Stimulated activated CD4-positive, alpha-beta T cell treated with anti-CD3 and anti-CD28 coated beads, Interleukin-15, amount 100 ng/mL, for 48 hours (primary cell): ENCODE data around the gene KLHL8.

Experiments used
- DNase-seq, 2 donors: peaks; one replicate each; pipeline ENCODE4 v3.0.0-alpha.2; 2020; ENCODE audit warnings: low read depth in 2 of 2

The KLHL8 gene

DNA sequence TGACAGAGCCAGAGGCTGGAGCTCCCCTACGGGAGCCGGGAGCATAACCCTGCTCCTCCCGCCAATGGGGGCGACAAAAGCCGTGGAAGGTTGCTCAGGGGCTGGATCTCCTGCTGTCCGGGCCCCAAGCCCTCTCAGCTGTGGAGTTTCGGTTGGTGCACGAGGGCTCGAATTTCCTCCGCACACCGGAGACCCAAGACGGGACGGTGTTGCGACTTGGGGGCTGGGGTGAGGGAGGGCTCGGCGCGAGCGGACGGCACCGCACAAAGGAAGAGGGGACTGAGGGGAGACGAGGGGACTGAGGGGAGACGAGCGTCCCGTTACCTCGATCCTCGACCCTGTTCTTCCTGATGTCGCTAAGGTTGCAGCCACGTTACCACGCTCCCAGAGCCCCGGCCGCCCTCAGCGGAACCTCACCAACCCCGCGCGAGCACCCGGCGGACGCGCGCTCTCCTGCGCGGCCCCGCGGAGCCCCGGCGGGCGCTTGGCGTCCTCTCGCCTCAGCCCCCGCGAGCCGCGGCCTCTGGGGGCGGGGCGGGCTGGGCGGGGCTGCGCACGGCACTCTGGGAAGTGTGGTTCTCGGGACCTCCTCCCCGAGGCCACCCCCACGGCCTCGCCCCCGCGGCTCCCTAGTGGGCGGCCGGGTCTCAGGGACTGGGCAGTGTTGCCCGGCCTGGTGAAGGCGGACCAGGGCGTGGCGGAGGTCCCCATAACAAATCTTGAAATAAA, at the start of gene KLHL8:
TSS of gene KLHL8 (minus strand) at position 525 of the 729 bp plus-strand sequence. CDS start 25,079 bp downstream, outside the sequence.
- peak; percentile 67 to 82 for DNase-seq

DNA sequence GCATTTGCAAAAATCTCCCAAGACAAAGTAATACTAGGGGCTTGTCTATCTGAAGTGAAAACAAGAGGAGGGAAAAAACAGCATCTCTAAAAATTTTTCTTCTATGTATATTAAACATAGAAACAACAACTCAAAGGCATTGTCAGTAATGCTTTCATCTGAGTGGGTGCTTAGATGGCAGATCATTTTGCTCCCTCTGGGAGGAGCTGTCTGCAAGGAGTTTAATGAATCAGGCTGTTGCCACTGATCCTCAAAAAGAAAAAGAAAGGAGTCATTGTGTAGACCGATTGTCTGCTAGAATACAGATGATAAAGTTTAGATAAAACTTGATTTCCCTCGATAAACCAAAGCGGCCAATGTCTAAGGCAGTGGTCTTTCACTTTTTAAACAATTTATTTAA, 49.7 kb upstream of the KLHL8 start:
- DNase-seq = no peak

DNA sequence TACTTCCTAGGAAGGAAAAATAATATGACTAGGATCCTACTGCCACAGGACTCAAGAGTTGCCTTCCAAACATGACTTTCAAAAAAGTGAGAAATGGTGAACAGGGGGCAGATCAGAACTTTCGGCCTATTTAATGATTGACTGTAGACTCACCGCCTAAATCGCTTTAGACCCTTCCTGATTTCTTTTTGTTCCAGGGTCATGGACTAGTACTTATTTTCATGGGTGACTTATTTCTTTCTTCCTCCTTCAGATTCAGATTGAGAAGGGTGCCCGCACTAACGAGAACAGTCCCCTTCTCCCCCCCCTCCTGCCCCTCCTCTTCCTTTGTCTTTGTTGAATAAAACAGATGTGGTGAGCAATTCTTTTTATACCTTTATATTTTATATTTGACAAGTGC, 48.0 kb upstream of the KLHL8 start:
- DNase-seq = no peak

DNA sequence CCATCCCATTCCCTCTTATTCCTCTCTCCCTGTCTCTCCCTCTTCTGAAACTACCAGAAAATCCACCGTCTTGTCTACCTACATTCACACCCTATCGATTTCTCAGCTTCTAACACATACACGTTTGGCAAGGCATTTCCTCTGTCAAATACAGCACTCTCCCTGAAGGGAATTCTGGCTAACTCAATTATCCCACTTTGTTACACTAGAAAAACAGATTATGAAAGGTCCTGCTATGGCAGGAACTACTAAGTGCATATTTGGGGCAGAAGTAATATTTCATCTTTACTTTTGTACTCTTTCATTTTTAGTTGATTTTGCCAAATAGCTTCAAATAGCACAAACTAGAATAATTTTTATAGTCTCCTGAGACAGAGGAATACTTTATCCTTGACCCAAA, 46.6 kb upstream of the KLHL8 start:
- DNase-seq = no peak

DNA sequence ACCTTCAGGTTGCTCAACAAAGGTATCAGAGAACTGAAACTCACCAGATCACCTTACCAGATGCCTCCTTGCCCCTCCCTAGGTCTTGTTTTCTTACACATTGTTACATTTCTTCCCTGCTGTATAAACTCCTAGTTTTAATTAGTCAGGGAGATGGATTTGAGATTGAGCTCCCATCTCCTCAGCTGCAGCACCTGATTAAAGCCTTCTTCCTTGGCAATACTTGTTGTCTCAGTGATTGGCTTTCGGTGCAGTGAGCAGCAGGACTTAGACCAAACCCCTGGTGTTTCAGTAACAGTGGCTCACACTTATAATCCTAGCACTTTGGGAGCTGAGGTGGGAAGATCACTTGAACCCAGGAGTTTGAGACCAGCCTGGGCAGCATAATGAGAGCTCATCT, 42.5 kb upstream of the KLHL8 start:
- no peak for DNase-seq

DNA sequence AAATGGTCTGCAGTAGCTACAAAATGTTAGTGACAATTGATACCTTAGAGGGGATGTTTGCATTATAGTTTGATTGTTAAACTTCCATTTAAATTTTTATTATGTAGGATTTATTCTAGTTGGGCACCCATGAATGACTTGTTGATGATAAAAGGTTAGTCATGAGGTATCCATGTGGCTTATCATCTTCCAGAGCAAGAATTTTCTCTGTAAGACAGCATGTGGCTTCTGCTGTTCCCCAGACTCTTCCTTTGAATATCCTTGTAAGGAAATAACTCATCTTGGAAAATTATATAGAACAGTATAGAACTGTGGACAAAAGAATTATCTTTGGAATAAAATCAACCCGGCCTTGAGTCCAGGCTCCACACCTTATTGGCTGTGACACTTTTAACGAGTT, 40.1 kb upstream of the KLHL8 start:
- no peak for DNase-seq

DNA sequence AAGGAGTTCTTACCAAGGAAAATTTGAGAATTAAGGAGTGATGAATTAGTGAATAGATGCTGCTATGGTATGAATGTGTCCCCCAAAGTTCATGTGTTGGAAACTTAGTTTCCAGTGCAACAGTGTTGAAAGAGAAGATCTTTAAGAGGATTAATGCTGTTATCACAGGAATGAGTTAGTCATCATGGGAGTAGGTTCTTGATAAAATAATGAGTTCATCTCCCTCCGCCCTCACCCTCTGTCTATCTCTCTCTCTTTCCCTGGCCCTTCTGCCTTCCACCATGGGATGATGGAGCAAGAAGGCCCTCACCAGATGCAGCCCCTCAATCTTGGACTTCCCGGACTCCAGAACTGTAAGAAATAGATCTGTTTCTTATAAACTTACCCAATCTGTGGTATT, 38.3 kb upstream of the KLHL8 start:
- DNase-seq = no peak

DNA sequence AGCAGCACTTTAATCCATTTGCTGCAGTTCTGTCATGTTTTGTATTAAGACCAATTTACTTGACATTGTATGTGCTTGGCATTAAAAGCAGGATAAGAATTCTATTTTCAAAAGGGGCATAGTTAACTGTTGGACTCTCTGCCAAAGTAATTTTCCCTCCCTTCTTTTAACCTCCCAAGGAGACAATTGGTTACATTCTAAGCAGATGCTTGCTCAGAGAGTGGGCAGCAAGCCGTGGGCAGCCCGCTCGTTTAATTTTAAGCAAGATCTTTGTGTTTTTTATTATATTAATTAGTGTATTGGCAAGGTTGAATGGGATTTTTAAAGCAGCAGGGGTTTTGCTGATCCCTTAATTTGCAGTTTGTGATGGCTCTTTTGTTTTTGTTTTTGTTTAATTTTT, 37.1 kb upstream of the KLHL8 start:
- DNase-seq = no peak

DNA sequence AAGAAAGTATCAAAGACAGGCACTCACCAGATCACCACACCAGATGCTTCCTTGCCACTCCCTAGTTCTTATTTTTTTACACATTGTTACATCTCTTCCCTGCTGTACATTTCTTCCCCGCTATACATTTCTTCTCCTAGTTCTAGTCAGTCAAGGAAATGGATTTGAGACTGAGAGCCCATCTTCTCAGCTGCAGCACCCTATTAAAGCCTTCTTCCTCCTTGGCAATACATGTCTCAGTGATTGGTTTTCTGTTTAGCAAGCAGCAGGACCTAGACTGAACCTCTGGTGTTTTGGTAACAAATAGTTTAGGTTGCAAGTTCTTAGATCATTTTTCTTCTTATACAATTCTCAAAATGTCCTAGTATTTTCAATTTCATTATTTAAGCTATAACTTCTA, 35.3 kb upstream of the KLHL8 start:
- no peak for DNase-seq

DNA sequence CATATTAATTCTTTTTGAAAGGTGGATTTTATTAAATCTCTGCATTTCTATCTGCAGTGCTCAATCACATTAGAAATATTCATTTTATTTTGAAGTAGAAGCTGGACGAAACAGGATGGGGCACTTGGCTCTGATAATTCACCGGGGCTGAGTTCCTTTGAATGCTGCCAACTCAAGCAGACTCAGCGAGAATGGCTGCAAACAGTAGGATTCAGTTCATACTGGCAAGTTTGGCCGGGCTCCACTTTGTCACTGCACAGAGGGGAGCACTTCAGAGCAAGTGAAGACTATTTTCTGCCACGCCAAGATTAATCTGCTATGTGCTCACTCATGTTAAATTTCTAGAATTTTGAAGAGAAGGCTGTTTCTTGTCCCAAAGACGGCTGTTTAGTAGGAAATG, 30.7 kb upstream of the KLHL8 start:
- no peak for DNase-seq

DNA sequence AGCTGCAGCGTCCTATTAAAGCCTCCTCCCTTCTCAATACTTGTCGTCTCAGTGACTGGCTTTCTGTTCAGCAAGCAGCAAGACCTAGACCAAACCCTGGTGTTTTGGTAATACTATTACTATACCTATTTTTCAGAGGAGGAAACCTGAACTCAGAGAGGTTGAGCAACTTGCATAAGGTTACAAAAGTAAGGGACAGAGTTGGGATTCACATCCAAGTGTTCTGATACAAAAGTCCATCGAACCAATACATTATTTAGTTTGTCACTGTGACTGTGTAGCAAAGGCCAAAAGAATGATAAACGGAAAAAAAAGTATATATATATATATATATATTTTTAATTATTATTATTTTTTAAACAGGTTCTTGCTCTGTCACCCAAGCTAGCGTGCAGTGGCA, 29.9 kb upstream of the KLHL8 start:
- no peak for DNase-seq

DNA sequence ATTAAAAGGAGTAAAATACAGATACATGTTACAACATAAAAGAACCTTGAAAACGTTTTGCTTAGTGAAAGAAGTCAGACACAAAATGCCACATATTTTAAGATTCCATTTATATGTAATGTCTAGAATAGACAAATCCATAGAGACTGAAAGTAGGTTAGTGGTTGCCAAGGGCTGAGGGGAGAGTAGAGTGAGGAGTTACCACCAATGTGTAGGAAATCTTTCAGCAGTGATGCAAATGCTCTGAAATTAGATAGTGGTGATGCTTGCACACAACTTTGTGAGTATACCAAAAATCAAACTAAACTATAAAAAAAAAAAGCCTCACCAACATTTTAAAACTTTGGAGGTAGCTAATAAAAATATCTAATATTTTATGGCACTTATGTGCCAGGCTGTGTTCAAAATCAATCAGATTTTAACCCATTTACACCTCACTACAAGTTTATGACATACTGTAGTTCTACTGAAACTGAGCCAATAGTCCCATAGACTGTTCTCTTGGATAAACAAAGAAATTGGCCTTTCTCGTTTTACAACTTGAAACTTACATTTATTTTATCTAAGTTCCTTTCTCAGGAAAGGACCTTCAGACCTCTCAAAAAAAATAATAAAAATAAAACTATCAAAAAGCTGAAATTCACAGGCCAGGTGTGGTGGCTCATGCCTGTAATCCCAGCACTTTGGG, 29.1 kb upstream of the KLHL8 start:
- no peak for DNase-seq

DNA sequence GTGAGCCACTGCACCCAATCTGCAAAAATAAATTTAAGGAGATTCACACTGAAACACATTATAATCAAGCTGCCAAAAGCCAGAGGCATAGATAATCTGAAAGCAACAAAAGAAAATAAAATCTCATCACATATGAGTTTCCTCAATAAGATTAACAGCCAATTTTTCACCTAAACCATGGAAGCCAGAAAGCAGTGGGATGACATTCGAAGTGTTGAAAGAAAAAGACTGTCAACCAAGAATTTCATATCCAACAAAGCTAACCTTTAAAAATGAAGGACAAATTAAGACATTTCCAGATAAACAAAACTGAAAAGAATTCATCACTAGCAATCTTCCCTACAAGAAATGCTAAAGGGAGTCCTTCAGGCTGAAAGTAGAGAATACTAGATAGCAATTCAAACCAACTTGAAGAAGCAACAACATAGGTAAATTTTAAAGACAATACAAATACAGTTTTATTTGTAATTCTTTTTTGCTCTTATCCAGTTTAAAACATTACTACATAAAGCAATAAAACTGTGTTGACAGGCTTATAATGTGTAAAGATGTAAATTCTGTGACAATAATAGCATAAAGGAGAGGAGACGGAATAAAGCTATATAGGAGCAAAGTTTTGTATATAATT, 23.1 kb upstream of the KLHL8 start:
- DNase-seq = no peak

DNA sequence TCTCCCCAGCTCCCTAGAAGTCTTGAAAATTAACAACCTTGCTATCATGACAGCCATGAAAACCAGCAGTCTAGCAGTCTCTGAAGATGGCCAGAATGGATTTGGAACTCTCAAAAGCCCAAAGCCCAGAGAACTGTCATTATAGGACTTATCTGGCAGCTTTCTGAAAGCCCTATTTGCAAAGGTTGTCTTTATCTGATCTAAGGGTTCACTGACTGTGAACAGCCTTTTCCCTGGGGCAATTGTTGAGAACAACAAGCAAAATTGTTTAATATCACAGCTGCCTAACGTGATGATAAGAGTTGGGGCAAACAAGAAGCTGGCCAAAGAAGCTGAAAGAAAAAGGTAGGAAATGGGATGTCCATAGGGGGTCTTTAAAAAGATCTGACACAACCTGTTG, 20.9 kb upstream of the KLHL8 start:
- no peak for DNase-seq

DNA sequence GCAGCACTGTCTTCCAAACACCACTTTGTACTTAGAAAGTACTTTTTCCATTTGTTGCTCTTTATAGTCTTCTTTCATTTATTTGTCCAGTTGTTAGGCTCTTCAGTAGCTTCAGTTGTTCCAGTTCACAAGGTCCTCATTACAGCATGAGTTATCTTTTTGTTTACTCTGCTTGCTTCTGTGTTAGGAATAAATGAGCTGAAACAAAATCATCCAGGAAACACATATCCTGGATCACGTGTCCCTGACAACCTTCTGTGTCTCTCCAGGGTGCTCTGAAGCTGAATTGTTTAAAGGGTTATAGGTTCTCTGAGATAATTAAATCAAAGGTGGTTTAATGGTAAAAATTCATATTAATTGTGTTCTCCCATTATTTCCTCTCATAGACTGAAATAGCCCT, 19.9 kb upstream of the KLHL8 start:
- DNase-seq = no peak

DNA sequence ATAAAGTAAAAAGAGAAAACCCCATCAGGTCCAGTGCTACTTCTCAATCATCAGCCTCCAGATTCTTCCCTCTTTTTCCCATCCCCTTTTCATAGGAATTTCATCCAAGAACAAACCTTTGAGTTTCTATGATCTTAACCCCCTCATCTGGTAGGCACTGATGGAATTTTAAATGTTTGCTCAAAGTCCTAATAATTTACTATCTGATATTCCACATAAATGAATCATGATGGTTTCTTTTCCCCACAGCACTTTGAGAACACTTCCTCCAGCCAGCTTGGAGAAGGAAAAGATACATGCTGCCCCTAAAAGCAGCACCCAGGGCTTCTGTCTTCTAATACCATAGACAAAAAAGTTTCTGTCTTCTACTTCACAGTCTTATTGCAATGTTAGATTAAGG, 19.4 kb upstream of the KLHL8 start:
- DNase-seq = no peak

DNA sequence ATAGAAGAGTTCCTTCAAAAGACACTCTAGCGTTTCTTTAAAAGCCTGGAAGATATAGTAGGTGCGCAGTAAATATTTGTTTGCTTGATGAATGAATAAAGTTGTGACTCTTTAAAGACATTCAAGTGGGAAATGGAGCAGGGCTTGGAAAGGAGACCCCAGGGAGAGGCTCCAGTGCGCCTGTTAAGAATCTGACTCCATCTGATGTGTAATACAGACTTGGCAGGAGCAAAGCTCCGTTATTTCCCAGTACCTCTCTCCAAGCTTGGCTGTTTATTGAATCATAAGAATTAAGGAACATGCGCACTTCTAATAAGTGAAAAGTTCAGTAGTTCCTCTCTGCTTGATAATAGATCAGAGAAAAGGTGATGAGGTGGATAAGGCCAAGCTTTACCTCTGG, 18.8 kb upstream of the KLHL8 start:
- DNase-seq = no peak

DNA sequence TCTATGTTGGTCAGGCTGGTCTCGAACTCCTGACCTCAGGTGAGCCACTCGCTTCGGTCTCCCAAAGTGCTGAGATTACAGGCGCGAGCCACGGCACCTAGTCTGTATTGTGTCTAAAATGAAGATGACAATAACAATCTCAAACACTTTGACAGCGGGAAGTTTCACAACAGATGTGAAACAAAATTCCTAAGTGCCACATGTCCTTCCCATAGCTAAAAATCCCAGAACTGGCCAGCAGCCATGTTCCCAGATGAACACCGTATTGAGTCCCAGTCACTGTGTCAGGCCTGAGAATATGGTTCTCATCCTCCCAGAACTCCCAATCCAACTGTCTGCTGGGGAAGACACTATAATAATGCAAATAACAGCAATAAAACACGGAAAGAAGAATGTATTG, 16.4 kb upstream of the KLHL8 start:
- no peak for DNase-seq

DNA sequence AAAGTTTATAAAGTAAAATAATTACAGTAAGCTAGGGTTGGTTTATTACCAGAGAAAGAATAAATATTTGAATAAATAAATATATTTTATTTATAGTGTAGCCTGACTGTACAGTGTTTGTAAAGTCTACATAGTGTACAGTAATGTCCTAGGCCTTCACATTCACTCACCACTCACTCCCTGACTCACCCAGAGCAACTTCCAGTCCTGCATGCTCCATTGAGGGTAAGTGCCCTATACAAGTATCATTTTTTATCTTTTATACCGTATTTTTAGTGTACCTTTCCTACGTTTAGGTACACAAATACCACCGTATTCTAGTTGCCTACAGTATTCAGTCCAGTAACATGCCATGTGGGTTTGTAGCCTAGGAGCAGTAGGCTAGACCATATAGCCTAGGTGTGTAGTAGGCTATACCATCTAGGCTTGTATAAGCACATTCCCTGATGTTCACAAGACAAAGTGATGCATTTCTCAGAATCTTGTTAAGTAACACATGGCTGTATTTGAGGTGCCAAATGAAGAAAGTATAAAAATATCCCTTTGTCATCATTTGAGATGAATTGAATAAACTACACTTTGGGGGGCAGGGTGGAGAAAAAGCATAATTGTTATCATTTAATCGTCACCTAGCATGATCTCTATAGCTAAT, 14.7 kb upstream of the KLHL8 start:
- DNase-seq = no peak

DNA sequence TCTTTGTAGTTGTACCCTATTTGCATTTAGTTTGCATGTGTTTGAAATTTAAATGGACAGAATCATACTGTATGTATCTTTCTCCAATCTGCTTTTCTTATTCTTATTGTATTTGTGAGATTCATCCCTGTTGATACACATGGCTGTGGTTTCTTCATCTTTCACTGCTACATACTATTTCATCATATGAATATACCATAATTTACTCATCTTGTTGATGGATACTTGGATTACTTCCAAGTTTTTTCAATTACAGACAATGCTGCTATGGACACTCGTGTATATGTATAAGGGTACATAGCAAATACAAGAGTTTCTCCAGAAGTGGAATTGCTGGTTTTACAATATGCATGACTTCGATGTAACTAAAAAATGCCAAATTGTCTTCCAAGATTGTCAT, 11.8 kb upstream of the KLHL8 start:
- DNase-seq = no peak

DNA sequence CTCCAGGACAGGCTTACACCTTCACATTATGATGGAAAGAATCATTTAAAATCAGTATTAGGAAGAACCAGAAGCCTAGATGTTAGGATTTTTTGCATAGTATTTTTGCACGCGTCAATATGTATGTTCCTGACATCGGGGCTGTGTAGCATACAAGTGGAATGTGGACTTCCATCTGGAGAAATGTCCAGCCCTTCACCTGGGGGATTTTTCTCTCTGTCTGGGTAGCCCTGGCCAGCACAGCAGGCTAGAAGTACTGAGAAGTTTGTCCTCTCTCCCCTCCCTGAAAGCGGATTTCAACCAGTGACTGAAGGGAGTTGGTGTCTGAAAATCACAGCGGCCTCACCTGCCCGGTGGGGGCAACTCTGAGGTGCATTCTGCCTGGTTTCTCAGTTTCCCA, 10.4 kb upstream of the KLHL8 start:
- no peak for DNase-seq

DNA sequence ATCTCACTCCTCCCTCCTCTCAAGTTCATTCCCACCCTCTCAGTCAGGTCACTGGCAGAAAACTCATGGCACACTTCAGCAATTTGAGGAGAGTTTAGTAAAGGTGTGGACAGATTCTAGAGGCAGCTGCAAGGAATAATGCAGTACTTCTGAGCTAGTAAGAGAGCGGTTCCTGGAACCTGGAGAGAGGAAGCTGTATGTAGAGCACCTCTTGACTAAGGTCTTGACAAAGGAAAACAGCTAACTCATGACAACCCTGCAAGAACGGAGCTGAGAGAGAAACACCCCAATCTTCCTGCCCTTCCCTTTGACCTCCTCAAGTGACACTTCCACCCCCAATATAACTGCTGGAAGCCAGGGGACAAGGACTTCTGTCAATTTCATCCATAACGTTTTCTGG, 9.6 kb upstream of the KLHL8 start:
- no peak for DNase-seq
